HG03558 (cell line): Measurements from ENCODE around the gene LRRC4C.

Experiments
- ATAC-seq: cut with Tn5 transposase; IDR thresholded peaks from one replicate; pipeline ENCODE4 v1.9.1; 2021; ENCODE audit warnings: moderate number of reproducible peaks; ENCODE audit not compliant: unreplicated experiment; ENCODE audit errors: extremely low read depth

LRRC4C gene

DNA sequence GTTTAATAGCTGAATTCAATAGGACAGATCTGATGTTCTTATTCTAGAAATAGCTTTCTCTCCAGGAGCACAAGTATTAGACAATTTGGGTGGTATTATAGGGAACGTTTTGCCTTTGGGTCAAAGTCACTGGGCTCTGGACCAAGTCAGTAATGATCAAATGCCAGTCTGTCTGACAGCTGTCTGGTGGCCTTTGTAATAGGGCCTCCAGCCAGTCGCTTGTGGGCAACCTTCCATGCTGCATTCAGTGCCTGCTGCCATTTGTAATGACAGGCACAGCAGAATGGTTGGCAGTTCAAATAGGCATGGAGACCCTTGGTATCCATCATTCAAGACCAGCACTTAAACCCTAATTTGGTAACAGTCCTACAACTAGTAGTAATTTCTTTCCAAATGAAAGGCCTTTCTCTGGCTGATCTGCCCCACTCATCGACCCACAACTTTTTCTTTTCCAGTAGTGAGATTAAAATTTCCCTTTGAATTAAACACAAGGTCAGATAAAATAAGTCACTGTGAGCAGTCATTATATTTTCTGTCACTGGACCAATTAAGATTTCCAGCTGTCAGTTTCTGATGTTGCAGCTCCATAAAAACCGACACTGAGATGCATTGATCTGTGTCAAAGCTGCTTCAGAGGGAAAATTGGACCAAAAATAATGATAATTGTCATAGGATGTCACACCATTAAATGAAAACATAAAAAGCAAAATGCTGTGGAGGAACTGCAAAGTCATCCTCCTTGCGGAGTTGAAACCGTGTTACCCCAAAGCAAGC lies 1038.1 kb downstream of the LRRC4C start:
- ATAC-seq: no peak

DNA sequence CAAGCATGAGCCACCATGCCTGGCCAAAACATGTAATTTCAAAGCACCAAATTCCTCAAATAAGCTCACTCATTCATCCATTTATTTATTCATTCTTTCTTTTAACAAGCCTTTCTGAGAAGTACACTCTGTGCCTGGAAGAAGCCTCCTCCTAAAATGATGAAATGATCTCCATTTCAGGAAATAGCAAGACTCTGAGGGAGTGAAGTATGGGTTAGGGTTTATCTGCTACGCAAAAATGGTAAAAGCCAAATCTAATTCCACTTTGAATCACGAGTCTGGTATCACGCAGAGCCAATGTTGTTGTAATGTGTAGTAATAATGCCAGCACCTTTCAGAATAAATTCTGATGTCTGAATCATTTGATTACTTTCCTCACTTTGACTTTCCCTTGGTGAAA lies 1041.8 kb downstream of the LRRC4C start:
- ATAC-seq: no peak

DNA sequence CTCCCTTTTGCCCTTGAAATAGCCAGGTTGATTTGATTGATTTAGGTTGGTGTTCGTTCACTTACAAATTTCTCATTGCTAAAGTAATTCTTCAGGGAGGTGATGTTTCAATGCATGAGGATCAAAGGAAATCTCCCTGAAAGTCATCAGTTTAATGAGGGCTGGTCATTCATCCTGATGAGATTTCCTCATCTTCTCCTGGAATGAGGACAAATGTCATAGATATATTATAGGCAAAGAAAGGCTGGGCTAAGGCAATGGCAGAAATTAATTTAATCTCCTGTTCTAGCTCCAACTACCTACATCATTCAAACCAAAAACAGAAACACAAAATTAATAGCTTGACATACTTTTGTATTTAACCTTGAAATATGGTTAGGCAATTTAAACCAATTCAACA lies 1052.1 kb downstream of the LRRC4C start:
- no peak for ATAC-seq

DNA sequence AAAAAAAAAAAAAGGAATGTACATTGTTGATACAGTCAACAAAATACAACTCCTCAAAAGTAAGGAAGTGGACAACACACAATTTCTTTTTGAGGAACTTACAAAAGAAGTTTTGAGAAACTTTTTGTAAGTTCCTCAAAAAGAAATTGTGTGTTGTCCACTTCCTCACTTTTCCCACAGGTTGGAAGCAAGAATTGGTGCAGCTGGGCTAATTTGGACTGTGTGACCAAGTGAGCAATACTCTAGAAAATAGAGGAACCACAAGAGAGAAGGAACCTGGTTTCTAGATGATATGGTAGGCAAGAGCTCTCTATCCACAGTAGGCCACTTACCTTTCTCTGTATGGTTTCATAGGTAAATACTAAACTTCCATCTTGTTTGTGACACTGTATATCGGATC lies 1053.8 kb downstream of the LRRC4C start:
- ATAC-seq: no peak

DNA sequence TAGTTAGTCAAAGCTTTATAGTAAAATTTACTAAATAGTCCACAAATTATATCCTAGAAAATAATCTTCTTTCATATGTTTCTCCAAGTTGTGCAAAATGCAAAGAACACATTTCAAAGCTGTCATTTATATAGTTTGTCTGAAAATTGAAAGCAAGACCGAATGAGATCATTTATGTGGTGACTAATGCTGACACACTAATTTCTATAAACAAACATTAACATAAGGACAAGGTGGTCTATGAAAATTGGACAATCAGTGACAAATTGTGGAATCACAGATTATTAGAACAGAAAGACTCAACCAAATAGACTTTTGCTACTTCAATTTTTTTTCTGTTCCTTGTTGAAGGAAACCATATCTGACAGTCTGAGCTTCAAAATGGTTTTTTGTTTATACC lies 1056.1 kb downstream of the LRRC4C start:
- no peak for ATAC-seq

DNA sequence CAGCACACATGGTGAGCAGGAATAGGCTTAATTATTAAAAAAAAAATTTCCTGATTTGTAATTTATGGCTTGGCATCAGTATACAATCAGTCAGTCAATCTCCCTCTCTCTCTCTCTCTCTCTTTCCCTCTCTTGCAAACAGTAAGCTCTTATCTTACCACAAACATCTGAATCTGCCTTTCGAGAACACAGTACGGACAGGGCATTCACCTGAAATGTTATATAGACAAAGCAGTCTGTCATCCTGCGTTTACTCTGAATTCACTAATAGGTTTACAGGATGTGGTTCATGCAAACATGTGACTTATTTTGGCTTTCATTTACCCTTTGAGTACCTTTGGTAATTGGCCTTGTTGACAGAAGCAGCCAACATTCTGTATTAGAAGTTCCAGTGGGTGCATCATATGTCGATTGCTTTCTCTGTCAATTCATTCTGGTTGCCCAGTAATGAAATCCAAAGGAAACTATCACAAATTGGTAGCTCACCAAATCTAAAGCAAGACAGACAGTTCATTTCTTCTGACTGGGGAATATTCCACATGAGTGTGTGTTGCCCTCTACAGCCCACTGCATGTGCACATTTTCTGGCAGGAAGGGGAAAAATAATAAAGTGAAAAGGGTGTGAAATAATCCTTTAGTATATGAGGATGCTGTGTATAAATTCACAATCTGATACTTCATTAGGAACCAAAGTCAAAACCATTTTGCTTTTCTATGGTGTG lies 1058.2 kb downstream of the LRRC4C start:
- ATAC-seq: no peak

DNA sequence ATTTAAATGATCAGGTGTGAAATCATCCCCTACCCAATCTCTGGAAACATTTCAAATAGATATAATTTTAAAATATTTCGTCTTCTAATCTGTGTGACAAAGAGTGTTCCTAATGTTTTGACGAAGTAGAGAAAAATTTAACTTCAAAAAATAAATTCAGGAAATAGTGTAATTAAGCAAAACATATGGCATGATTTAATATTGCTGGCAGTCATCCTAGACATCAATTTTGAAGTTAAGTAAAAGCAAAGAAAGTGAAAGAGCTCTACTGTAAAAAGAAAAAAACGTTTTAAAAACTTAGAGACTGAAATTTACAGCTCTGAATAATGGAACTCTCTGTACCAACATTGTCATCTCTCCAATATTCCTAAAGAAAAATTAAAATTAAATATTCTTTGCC lies 1062.3 kb downstream of the LRRC4C start:
- no peak for ATAC-seq

DNA sequence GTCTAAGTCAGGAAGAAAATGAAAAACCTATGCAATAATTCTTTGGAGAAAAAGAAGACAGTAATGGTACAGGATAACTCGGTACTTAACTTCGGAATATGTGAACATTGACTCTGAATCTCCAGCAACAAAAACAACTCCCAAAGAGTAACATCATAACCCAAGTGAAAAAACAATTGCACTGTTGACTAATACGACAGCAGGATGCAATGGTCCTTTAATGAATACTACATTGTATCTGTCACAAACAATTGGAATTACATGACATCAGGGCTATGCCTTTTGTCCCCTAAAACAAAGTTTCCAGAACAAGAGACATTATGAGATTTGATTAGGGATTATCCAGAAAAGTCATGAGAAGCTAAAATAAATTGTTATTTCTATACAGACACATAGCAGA lies 1065.9 kb downstream of the LRRC4C start:
- no peak for ATAC-seq

DNA sequence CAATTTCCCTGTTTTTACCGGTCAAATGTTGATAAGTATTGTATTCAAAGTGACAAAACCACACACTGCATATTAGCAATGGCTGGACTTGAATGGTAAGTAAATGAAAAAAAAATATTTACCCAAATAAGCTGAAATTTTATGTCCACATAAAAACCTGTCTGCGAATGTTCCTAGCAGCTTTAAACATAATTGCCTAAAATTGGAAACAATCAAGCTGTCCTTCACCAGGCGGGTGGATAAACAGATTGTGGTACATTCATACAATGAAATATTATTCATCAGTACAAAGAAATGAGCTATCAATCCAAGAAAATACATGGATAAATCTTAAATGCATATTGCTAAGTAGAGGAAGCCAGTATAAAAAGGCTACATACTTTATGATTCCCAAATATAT lies 1067.8 kb downstream of the LRRC4C start:
- no peak for ATAC-seq

DNA sequence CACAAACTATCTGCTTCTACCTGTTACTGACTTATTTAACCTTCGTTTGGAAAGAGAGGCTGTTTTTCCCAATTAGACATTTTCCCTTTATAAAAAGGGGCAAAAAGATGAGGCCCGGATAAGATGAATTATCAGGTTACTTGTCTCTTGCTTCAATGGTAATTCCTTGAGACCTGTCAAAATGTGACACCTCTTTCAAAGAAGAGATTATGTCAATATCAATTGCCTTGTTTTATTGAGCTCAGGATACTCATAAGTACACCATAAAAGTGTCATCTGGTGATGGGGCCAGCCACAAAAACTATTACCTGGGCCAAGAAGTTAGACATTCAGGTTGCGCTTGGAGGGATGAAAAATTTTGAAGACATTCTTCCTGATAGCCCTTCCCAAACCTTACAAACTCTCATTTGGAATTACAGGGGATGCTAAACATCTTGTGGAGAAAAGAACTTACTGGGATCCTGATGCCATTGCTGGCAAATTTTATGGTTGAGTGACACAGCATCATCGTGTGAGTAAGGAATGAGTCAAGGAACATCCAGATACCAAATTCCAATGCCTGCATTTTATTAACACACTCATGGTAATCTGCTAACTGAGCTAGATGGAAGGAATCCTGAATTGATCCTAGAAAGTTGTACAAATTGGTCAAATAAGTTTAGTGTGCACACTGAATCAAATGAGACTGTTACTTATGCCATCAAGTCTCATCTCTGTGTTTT lies 1071.2 kb downstream of the LRRC4C start:
- no peak for ATAC-seq

DNA sequence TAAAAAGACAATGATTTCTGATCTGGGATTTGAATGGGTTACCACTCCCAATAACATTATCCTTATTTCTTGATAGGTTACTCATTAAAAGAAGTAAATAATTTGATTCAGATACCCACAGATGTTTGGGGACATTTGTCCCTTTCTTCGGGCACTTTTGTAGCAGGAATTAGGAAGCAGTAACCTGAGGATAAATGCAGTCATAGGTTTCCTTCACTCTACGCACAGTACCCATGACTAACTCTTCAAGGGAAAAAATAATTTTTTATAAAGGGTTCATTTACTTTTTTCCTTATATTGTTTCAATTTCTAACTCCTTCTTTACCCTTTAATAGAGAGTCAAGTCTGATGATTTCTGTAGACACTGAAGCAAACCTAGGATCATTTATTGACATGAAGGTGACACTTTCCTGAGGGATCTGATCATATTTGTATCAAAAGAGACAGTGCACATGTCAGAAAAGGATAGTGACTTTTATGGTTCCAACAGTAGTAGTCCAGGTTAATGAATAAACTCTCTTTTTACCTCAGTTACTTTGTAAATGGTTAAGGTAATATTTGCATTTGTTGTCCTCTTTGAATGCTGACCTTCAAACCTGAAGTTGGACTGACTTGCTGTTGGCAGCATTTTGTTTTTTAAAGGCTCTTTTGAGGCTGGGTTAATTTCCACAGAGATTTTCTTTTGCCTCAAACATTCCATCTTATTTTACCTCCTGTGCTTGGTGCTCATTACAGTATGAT lies 1072.0 kb downstream of the LRRC4C start:
- ATAC-seq: no peak

DNA sequence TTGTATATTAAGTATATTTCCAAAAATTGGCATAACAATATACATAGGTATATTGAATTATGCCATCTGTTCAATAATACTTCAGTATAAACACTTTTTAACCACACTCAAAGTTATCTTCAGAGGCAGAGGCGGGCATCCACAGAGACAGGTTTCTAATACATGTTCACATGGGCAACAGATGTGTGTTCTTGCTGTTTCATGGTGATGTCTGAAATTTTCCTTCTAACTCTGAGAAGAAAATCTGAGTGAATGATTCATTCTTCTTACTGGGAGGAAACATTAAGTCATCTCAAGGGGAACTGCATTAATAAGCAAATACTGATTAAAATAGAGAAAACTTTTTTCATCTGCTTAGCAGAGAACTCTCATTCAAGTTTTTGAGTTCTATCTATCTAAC lies 1074.5 kb downstream of the LRRC4C start:
- ATAC-seq: no peak

DNA sequence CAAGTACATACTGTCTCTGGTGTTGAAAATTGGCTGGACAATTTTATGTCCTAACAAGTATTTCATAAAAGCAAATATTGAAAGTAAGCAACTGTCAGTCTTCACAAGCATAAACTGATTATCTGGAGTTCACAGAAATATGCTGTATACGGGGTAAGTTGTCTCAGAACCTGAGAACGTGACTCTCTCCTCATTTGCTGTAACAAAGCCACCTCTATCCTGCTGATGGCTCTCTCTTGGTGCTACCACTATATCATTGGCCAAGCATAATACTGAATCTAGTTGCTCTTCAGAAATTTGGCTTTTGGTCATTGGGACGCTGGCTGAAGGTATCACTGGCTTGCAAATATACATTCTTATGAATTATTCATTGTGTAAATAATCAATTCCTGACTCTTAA lies 1078.0 kb downstream of the LRRC4C start:
- ATAC-seq: no peak

DNA sequence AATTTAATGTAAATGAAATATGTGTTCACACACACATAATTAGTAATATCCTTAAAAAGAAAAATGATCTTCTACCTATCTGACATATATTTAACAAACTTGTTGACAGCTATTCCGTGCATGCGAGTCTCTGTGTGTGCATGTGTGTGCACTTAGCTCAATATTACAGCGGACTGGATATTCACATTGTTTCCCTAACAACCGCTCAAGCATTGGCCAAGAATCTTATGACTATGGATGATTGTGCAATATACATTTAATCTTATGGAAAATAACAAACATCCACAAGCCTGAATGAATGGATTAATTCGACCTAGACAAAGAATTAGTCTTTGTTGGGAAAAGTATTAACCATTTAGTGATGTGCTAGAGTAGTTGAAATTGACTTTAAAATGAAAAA lies 1078.6 kb downstream of the LRRC4C start:
- no peak for ATAC-seq

DNA sequence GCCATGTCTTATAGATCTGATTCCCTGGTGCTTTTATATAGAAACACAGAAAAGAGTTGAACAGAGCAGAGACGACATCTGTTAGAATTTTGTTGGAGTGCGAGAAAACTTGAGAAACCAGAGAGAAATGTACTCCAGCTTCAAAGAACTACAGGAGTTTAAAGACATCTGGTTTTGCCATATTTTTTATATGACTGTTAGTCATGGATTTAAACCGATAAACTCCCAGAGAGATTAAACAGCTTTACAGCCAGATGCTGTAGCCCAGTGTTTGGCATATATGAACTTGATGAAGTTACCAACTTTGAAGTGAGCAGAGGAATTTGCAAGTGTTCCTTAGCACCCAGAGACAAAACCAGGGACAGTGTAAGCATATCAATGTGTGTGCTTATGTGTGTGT lies 1083.1 kb downstream of the LRRC4C start:
- no peak for ATAC-seq

DNA sequence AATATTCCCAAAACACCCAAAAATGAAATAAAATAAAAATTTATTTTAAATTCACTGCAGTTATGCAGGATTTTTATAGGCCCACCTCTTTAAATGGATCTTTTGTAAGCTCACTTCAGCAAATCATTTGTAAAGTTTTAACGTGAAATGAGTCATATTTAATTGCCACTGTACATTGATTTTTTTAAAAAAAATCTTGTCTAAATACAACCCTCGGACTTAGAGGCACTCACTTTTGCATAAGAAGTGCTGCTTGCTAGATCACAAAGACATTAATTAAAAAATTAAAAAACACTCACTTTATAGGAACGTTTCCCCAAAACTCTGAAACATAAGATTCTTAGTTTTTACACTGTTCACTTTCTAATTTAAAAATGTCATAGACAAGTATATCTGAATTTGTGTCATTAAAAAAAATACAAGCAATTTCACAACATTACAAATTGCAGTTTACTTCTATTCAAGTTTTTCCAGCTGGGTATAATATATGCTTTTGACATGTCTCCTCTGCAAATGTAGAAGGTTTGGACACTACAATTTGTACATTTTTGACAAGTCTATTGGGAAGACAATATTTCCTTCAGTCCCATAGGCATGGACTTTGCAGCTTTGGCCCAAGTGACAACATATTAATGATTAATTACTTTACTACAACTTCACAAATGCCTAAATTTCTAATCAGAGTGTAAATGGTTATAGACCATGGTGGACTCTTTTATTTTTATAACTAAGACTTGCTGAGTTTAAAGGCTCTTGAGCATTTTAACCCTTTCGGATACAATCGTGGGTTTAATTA lies 1088.4 kb downstream of the LRRC4C start:
- no peak for ATAC-seq

DNA sequence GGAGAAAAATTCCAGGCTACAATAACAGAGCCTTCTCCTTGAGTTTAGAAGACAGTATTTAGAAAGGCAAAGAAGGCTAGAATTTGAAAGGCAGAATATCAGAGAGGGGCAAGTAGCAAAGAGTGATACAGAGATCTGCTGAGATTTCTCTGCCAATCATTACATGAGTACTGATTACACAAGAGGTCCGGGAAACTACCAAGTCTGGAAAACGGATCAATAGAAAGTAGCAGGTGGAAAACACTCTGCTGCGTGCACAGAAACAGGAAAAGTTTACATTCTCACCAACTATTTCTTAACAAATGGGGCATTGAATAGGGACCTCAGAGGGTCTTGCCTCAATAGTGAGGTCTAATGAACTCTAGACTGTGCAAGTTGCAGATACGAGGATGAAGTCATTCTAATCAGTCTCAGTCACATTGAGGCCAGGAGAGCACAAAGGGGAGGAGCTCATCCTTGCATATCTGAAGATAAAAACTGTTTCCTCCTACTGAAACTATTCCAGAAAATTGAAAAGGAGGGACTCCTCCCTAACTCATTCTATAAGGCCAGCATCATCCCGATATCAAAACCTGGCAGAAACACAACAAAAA lies 1099.2 kb downstream of the LRRC4C start:
- ATAC-seq: no peak

DNA sequence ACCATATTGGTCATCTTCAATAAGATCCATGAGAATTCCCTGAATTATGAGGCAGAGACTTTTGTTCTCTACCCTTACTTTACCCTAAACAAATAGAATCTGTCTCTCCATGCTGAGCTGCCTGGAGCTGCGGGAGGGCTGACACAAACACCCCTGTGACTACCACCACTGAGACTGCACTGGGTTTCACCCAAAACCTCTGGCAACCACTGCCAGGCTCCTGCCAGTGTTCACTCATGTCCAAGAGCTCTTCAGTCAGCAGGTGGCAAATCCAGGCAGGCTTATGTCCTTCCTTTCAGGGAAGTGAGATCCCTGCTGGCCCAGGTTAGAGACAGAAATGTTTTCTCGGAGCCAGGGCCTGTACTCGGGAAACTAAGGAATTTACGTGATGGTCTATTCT lies 1105.3 kb downstream of the LRRC4C start:
- no peak for ATAC-seq

DNA sequence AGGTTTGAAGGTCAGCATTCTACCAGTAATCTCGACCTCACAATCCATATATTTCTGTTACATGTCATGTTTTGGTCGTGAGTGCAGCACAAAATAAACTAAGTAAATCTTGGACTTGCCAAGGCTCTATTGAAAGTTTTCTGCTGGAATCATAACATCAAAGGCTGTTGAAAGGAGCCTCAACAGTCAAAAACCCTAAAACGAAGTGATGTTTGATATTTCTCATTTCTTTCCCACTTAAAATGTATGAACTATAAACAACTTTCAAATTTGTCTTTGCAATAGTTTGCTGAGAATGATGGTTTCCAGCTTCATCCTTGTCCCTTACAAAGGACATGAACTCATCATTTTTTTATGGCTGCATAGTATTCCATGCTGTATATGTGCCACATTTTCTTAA lies 1118.5 kb downstream of the LRRC4C start:
- no peak for ATAC-seq

DNA sequence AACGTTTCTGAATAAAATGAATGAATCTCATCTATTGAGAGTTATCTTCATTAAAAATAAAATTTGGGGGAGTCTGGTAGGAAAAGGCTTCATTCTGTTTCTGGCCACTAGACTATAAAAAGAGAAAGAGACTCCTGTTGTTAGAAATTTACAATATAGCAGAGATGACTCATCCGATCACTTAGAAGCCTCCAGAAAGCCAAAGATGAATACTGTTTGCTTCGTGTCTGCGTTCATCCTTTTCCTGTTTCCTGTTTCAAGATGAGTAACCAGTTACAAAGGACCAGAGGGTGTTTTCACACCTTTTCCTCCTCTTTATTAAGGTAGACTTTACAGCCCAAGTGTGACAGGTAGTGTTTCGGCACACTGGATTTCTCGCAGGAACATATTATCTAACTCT lies 1120.7 kb downstream of the LRRC4C start:
- ATAC-seq: no peak
